CD4-positive, alpha-beta T cell treated with Interferon alpha-2 for 1 hour (primary cell): ENCODE results near the gene SLIT3.

Source experiments
- DNase-seq, 2 donors: peaks; one replicate each; pipeline ENCODE4 v3.0.0-alpha.2; 2020 to 2022

Gene SLIT3

GRCh38 chr5:169063316-169063953 is 237.5 kb downstream of the SLIT3 start:
- no peak for DNase-seq

- no peak for DNase-seq
Measured at GRCh38 chr5:169062690-169063089, 238.2 kb downstream of the SLIT3 start.

- DNase-seq, result no peak
Measured at GRCh38 chr5:169054506-169054905, 246.4 kb downstream of the SLIT3 start.

- no peak for DNase-seq
Measured at GRCh38 chr5:169052207-169052606, 248.7 kb downstream of the SLIT3 start.

- DNase-seq, result no peak
Measured at GRCh38 chr5:169051351-169051750, 249.6 kb downstream of the SLIT3 start.

- DNase-seq, result no peak
Measured at GRCh38 chr5:169050636-169051035, 250.3 kb downstream of the SLIT3 start.

- DNase-seq, result no peak
Measured at GRCh38 chr5:169050146-169050571, 250.8 kb downstream of the SLIT3 start.

- DNase-seq, result no peak
Measured at GRCh38 chr5:169049712-169050111, 251.2 kb downstream of the SLIT3 start.

- no peak for DNase-seq
Measured at GRCh38 chr5:169048181-169049125, 252.5 kb downstream of the SLIT3 start.

- no peak for DNase-seq
Measured at GRCh38 chr5:169044962-169045361, 256.0 kb downstream of the SLIT3 start.

- DNase-seq, result no peak
Measured at GRCh38 chr5:169041180-169041579, 259.8 kb downstream of the SLIT3 start.

- DNase-seq, result no peak
Measured at GRCh38 chr5:169039592-169039991, 261.3 kb downstream of the SLIT3 start.

- DNase-seq, result no peak
Measured at GRCh38 chr5:169037466-169037865, 263.5 kb downstream of the SLIT3 start.

GRCh38 chr5:169036079-169036805 is 264.7 kb downstream of the SLIT3 start:
- DNase-seq, result no peak

- no peak for DNase-seq
Measured at GRCh38 chr5:169029661-169030274, 271.2 kb downstream of the SLIT3 start.

- DNase-seq, result no peak
Measured at GRCh38 chr5:169029037-169029436, 271.9 kb downstream of the SLIT3 start.

GRCh38 chr5:169027501-169028061 is 273.4 kb downstream of the SLIT3 start:
- DNase-seq, result no peak

GRCh38 chr5:169025491-169025890 is 275.4 kb downstream of the SLIT3 start:
- DNase-seq, result no peak

GRCh38 chr5:169024421-169024820 is 276.5 kb downstream of the SLIT3 start:
- no peak for DNase-seq

GRCh38 chr5:169022718-169023117 is 278.2 kb downstream of the SLIT3 start:
- no peak for DNase-seq

- no peak for DNase-seq
Measured at GRCh38 chr5:169020102-169020501, 280.8 kb downstream of the SLIT3 start.

GRCh38 chr5:169018925-169019324 is 282.0 kb downstream of the SLIT3 start:
- no peak for DNase-seq

- no peak for DNase-seq
Measured at GRCh38 chr5:169015991-169016390, 284.9 kb downstream of the SLIT3 start.
